CD8-positive, alpha-beta memory T cell (primary cell): ENCODE data around the gene C5AR1. TPM values are rescaled to one million over a fixed set of nuclear protein-coding genes. Genes with fewer than 3 reads are reported as not detected.
"Not testable (repeated sequence)": the region's sequence is repeated elsewhere in the genome, so short reads cannot be mapped to it uniquely, and the experiment has no call there.

ENCODE experiments used
- CTCF ChIA-PET: fragments of 350-600 bp; sonication (Branson Sonifier 250); formaldehyde crosslinking; loops from one replicate; lab custom pipeline; 2021; ENCODE audit warnings: antibody characterized with exemption; lab: Charles Lee
- POLR2A ChIA-PET: fragments of 350-600 bp; sonication (Branson Sonifier 250); formaldehyde crosslinking; loops from one replicate; lab custom pipeline; 2021; ENCODE audit warnings: antibody characterized with exemption; lab: Charles Lee
- DNase-seq, 5 donors: peaks; one replicate each; pipeline versions ENCODE4 v3.0.0 to v3.0.0-alpha.2; 2020 to 2022; ENCODE audit warnings: mixed read lengths in 1 of 5
- H3K27ac ChIP-seq: one replicate; pipeline ENCODE4 v1.7.0; 2013; ENCODE audit warnings: low read depth, mild to moderate bottlenecking, low read length, moderate library complexity
- H3K27me3 ChIP-seq: 2 replicates; pipeline ENCODE4 v1.7.0; 2013; ENCODE audit warnings: low read length, mild to moderate bottlenecking; ENCODE audit not compliant: insufficient read depth, poor library complexity, severe bottlenecking
- H3K36me3 ChIP-seq: 2 replicates; pipeline ENCODE4 v1.7.0; 2013; ENCODE audit warnings: mild to moderate bottlenecking, low read length, moderate library complexity; ENCODE audit not compliant: insufficient read depth
- H3K4me1 ChIP-seq: 2 replicates; pipeline ENCODE4 v1.7.0; 2013; ENCODE audit warnings: mild to moderate bottlenecking, low read length, moderate library complexity; ENCODE audit not compliant: insufficient read depth
- H3K4me3 ChIP-seq: 2 replicates; pipeline ENCODE4 v1.7.0; 2013; ENCODE audit warnings: mild to moderate bottlenecking, low read length
- H3K9me3 ChIP-seq: 2 replicates; pipeline ENCODE4 v1.7.0; 2013; ENCODE audit warnings: mild to moderate bottlenecking, low read length
- H3K27ac Mint-ChIP-seq, 8 donors: one replicate each; pipeline ENCODE4 v1.8.0; 2020 to 2021; ENCODE audit warnings: mixed read lengths in 8 of 8, mild to moderate bottlenecking in 6 of 8, inconsistent platforms in 3 of 8, moderate library complexity in 3 of 8
- H3K27me3 Mint-ChIP-seq, 2 donors: one replicate each; pipeline ENCODE4 v1.8.0; 2020 to 2021; ENCODE audit warnings: mixed read lengths in 2 of 2, mild to moderate bottlenecking in 1 of 2, moderate library complexity in 1 of 2
- H3K36me3 Mint-ChIP-seq, 3 donors: one replicate each; pipeline ENCODE4 v1.8.0; 2020 to 2021; ENCODE audit warnings: mixed read lengths in 3 of 3, inconsistent platforms in 1 of 3, mild to moderate bottlenecking in 1 of 3
- H3K4me1 Mint-ChIP-seq, 3 donors: one replicate each; pipeline ENCODE4 v1.8.0; 2020 to 2021; ENCODE audit warnings: mixed read lengths in 3 of 3, inconsistent platforms in 1 of 3, mild to moderate bottlenecking in 1 of 3
- H3K4me3 Mint-ChIP-seq, 7 donors: one replicate each; pipeline ENCODE4 v1.8.0; 2020 to 2021; ENCODE audit warnings: mixed read lengths in 7 of 7, mild to moderate bottlenecking in 6 of 7, moderate library complexity in 4 of 7, inconsistent platforms in 2 of 7
- H3K9me3 Mint-ChIP-seq, 5 donors: one replicate each; pipeline ENCODE4 v1.8.0; 2020 to 2022; ENCODE audit warnings: mixed read lengths in 5 of 5, mild to moderate bottlenecking in 3 of 5, moderate library complexity in 2 of 5, inconsistent platforms in 1 of 5
- polyA plus RNA-seq: library from polyadenylated mRNA; unstranded; fragments of 300-500 nt; fragmentation: Illumina TruSeq; gene quantifications from one replicate; pipeline ENCODE4 v1.2.3, GENCODE V29; 2021
- total RNA-seq, 2 experiments: library from RNA; stranded (reverse); gene quantifications; one replicate each; pipeline ENCODE4 v1.2.3, GENCODE V29; 2021

Gene C5AR1
- total and polyA plus RNA-seq, 3 experiments from 2014 or later, result 1.3 to 1.8 TPM; not detected in 1

DNA sequence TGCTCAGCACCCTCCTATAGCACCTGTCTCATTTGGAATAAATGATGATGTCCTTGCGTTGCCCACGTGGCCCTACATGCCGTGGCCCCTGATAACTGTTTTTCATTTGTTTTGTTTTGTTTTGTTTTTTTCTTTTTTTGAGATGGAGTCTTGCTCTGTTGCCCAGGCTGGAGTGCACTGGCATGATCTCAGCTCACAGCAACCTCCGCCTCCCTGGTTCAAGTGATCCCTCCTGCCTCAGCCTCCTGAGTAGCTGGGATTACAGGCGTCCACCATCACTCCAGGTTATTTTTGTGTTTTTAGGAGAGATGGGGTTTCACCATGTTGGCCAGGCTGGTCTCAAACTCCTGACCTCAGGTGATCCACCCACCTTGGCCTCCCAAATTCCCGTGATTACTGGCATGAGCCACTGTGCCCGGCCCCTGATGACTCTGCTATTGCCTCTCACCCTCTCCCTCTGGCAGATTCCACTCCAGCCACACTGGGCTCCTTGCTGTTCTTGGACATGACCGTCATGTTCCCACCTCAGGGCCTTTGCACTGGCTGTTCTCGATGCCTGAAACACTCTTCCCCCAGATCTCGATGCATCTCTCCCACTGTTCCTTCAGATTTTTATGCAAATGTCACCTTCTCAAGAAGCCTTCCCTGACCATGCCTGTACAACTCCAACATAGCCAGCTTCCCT is 29.7 kb downstream of the C5AR1 start:
- H3K27me3 Mint-ChIP-seq, result peaks cover 0 to 4% of the 10 kb centered on the region in 2 donors
- H3K9me3 Mint-ChIP-seq, result no peaks in the 10 kb centered on the region
- H3K27me3 ChIP-seq, result no peaks in the 10 kb centered on the region
- H3K36me3 ChIP-seq, result no peaks in the 10 kb centered on the region
- CTCF ChIA-PET, result interaction anchor here (1.9 kb wide), 1 partner anchor 10 kb away, joined by 7 read pairs; the partner anchor contains the start of gene DHX34
- H3K36me3 Mint-ChIP-seq, result peaks cover 0 to 4% (median 0%) of the 10 kb centered on the region in 3 donors
- peaks cover 5% of the 10 kb centered on the region for H3K4me1 ChIP-seq
- H3K4me3 Mint-ChIP-seq, result peak overlapping the region in 1 of 7 donors; percentile 40
- H3K27ac ChIP-seq, result no peak overlapping the region
- H3K4me1 Mint-ChIP-seq, result peaks cover 8 to 16% (median 12%) of the 10 kb centered on the region in 3 donors
- DNase-seq, result no peak
- no peak overlapping the region for H3K27ac Mint-ChIP-seq
- H3K4me3 ChIP-seq, result no peak overlapping the region
- POLR2A ChIA-PET, result no interaction called here
- H3K9me3 ChIP-seq, result no peaks in the 10 kb centered on the region

DNA sequence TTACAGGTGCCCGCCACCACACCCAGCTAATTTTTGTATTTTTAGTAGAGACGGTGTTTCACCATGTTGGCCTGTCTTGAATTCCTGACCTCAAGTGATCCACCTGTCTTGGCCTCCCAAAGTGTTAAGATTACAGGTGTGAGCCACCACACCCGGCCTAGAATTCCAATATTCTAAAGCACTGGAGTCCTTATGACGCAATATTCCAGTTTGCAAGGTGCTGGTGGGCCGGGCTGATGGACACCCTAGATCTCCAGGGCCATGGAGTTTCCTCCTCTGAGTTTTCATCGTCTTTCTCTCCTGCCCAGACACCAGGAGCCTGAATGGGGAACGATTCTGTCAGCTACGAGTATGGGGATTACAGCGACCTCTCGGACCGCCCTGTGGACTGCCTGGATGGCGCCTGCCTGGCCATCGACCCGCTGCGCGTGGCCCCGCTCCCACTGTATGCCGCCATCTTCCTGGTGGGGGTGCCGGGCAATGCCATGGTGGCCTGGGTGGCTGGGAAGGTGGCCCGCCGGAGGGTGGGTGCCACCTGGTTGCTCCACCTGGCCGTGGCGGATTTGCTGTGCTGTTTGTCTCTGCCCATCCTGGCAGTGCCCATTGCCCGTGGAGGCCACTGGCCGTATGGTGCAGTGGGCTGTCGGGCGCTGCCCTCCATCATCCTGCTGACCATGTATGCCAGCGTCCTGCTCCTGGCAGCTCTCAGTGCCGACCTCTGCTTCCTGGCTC is 31.0 kb downstream of the C5AR1 start:
- DNase-seq, result no peak
- H3K27ac Mint-ChIP-seq, result no peak overlapping the region
- peaks cover 8 to 13% (median 11%) of the 10 kb centered on the region in 3 donors for H3K4me1 Mint-ChIP-seq
- H3K4me3 Mint-ChIP-seq, result no peak overlapping the region
- Histone ChIP-seq H3K4me3 (no peak overlapping the region), H3K9me3 (no peaks in the 10 kb centered on the region), H3K27me3 (no peaks in the 10 kb centered on the region), H3K36me3 (no peaks in the 10 kb centered on the region), H3K27ac (no peak overlapping the region), H3K4me1 (peaks cover 5% of the 10 kb centered on the region)
- ChIA-PET CTCF (interaction anchor here (1.9 kb wide), 1 partner anchor 8 kb away, joined by 7 read pairs; the partner anchor contains the start of gene DHX34), POLR2A (no interaction called here)
- no peaks in the 10 kb centered on the region for H3K9me3 Mint-ChIP-seq
- H3K36me3 Mint-ChIP-seq, result peaks cover 0 to 4% (median 0%) of the 10 kb centered on the region in 3 donors
- H3K27me3 Mint-ChIP-seq, result peaks cover 0 to 4% of the 10 kb centered on the region in 2 donors

DNA sequence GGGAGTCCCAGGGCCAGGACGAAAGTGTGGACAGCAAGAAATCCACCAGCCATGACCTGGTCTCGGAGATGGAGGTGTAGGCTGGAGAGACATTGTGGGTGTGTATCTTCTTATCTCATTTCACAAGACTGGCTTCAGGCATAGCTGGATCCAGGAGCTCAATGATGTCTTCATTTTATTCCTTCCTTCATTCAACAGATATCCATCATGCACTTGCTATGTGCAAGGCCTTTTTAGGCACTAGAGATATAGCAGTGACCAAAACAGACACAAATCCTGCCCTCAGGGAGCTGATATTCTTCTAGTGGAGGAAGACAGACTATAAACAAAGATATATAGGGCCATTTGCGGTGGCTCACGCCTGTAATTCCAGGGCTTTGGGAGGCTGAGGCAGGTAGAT is 32.1 kb downstream of the C5AR1 start:
- ChIA-PET CTCF (no interaction called here), POLR2A (no interaction called here)
- DNase-seq, result no peak
- Mint-ChIP-seq H3K9me3 (no peaks in the 10 kb centered on the region), H3K27ac (no peak overlapping the region), H3K4me1 (peaks cover under 1 to 4% (median 2%) of the 10 kb centered on the region in 3 donors), H3K36me3 (peaks cover 0 to 4% (median 0%) of the 10 kb centered on the region in 3 donors), H3K27me3 (peaks cover 0 to 4% of the 10 kb centered on the region in 2 donors), H3K4me3 (no peak overlapping the region)
- peaks cover under 1% of the 10 kb centered on the region for H3K4me1 ChIP-seq
- H3K27ac ChIP-seq, result no peak overlapping the region
- no peaks in the 10 kb centered on the region for H3K9me3 ChIP-seq
- H3K4me3 ChIP-seq, result no peak overlapping the region
- H3K27me3 ChIP-seq, result no peaks in the 10 kb centered on the region
- H3K36me3 ChIP-seq, result no peaks in the 10 kb centered on the region

DNA sequence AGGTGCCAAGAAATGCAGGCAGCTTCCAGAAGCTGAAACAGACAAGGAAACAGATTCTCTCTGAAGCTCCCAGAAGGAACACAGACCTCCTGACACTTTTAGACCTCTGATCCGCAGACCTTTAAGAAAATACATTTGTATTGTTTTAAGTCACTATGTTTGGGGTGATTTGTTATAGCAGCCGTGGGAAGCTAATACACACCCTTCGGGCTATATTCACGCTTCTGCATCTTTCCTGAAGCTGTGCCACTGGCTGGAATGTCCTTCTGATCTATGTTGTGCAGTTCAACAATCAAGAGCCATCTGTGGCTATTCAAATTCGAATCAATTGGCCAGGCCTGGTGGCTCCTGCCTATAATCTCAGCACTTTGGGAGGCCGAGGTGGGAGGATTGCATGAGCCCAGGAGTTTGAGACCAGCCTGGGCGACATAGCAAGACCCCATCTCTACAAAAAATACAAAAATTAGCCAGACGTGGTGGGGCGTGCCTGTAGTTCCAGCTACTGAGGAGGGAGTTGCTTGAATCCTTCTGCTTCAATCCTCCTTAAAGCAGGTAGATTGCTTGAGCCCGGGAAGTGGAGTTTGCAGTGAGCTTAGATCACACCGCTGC is 33.6 kb downstream of the C5AR1 start:
- Histone ChIP-seq H3K9me3 (no peaks in the 10 kb centered on the region), H3K4me1 (peaks cover 1% of the 10 kb centered on the region), H3K27ac (no peak overlapping the region), H3K27me3 (no peaks in the 10 kb centered on the region), H3K4me3 (no peak overlapping the region), H3K36me3 (no peaks in the 10 kb centered on the region)
- H3K4me3 Mint-ChIP-seq, result no peak overlapping the region
- H3K4me1 Mint-ChIP-seq, result peaks cover 0 to 3% (median 0%) of the 10 kb centered on the region in 3 donors
- POLR2A ChIA-PET, result no interaction called here
- no peaks in the 10 kb centered on the region for H3K9me3 Mint-ChIP-seq
- peaks cover 0 to 4% (median 0%) of the 10 kb centered on the region in 3 donors for H3K36me3 Mint-ChIP-seq
- H3K27ac Mint-ChIP-seq, result peak overlapping the region in 1 of 8 donors; percentile 14
- CTCF ChIA-PET, result no interaction called here
- DNase-seq, result no peak
- H3K27me3 Mint-ChIP-seq, result peaks cover 0 to 4% of the 10 kb centered on the region in 2 donors

DNA sequence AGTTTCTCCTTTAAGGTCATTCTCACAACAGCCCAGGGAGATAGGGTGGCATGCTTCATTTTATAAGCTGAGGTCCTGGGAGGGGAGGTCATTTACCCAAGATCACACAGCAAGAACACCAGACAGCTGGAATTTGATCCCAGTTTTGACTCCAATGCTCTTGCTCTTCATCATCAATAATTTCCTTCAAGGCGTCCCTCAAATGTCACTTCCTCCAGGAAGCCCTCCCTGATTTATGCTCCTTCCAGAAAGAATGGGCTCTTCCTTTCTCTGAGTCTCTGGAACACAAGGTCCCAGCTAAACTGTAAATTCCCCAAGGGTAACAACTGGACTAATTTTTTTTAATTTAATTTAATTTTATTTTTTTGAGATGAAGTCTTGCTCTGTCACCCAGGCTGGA is 34.8 kb downstream of the C5AR1 start:
- no peaks in the 10 kb centered on the region for H3K36me3 ChIP-seq
- H3K4me1 ChIP-seq, result peaks cover 7% of the 10 kb centered on the region
- peaks cover 4% of the 10 kb centered on the region in 2 donors for H3K27me3 Mint-ChIP-seq
- peaks cover 5 to 12% (median 10%) of the 10 kb centered on the region in 3 donors for H3K4me1 Mint-ChIP-seq
- ChIA-PET POLR2A (no interaction called here), CTCF (interaction anchor here (1.5 kb wide), 1 partner anchor 43 kb away, joined by 3 read pairs; no protein-coding TSS in a partner anchor)
- H3K4me3 Mint-ChIP-seq, result no peak overlapping the region
- no peaks in the 10 kb centered on the region for H3K27me3 ChIP-seq
- H3K27ac Mint-ChIP-seq, result no peak overlapping the region
- no peaks in the 10 kb centered on the region for H3K9me3 Mint-ChIP-seq
- H3K4me3 ChIP-seq, result no peak overlapping the region
- DNase-seq, result no peak
- H3K9me3 ChIP-seq, result no peaks in the 10 kb centered on the region
- H3K27ac ChIP-seq, result no peak overlapping the region
- peaks cover 0 to 5% (median 4%) of the 10 kb centered on the region in 3 donors for H3K36me3 Mint-ChIP-seq

DNA sequence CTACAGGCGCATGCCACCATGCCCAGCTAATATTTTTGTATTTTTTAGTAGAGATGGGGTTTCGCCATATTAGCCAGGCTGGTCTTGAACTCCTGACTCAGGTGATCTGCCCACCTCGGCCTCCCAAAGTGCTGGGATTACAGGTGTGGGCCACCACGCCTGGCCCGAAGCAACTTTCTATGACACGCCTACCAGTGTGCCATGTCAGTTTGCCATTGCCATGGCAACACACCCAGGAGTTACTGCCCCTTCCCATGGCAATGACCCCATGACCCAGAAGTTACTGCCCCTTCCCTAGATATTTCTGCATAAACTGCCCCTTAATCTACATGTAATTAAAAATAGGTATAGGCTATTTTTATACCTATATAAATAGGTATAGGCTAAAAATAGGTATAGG is 36.4 kb downstream of the C5AR1 start:
- H3K4me1 Mint-ChIP-seq, result peaks cover 19 to 25% (median 22%) of the 10 kb centered on the region in 3 donors
- H3K27ac Mint-ChIP-seq, CTCF ChIA-PET, H3K4me3 Mint-ChIP-seq, H3K9me3 Mint-ChIP-seq, H3K9me3 ChIP-seq, H3K27me3 ChIP-seq, H3K27me3 Mint-ChIP-seq, DNase-seq, H3K36me3 ChIP-seq, H3K36me3 Mint-ChIP-seq, H3K4me3 ChIP-seq, H3K27ac ChIP-seq, POLR2A ChIA-PET: not testable (repeated sequence)
- H3K4me1 ChIP-seq, result peaks cover 15% of the 10 kb centered on the region

DNA sequence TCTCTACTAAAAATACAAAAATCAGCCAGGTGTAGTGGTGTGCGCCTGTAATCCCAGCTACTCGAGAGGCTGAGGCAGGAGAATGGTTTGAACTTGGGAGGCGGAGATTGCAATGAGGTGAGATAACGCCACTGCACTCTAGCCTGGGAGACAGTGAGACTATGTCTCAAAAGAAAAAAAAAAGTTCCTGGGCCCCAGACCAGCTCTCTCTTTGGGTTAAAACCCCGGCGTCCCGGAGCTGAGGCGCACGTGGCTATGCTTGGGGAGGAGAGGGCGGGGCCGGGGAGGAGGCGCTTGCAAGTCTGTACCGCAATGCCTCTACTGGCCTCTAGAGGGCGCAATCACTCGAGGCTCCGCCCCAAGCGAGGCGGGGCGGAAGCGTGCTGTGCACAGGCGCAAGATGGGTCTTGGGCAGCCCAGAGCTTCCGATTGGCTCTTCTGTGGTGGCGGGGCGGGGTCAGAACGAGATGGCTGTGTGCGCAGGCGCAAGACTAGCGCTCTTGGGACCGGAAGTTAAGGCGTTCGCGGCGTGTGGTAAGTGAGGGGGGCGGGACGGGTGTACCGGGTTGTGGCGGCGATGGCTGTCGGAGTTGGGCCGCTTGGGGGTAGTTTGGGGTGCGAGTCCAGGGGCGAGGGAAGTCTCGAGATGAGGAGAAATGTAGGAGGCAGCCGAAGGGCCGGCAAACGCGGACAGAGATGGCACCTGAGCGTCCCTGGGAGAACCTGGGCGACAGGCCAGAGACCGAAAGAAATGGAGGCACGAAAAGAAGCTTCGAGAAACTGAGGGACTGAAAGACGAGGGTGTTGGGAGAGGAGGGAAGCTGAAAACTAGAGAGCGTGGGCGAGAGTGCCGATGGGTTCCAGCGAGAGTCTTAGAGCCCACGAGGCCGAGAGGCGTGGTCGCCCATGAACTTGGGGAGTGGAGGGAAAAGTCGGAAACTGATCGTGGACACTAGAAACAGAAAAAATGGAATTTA is 39.4 kb downstream of the C5AR1 start, which contains the start of gene DHX34:
DHX34 (plus strand) TSS at position 497 of the 977 bp plus-strand sequence. CDS start 3,716 bp downstream, outside the sequence.
- H3K4me1 ChIP-seq, result peaks cover 22% of the 10 kb centered on the region
- no peaks in the 10 kb centered on the region for H3K9me3 Mint-ChIP-seq
- peak; percentile 98 to 100 (median 99) for DNase-seq
- CTCF ChIA-PET, result interaction anchor here (0.6 to 2.4 kb wide), 31 partner anchors 8 to 317 kb away, joined by 3 to 20 read pairs (median 4); partner anchors contain the start of genes CCDC9 and INAFM1
- H3K27ac Mint-ChIP-seq, result peak within 1 kb of the TSS; percentile 81 to 98 (median 94)
- POLR2A ChIA-PET, result interaction anchor here (0.6 to 1.7 kb wide), 6 partner anchors 13 to 236 kb away, joined by 4 to 16 read pairs (median 6); partner anchors contain the start of genes INAFM1 and ZC3H4
- peaks cover 0 to 5% of the 10 kb centered on the region in 2 donors for H3K27me3 Mint-ChIP-seq
- H3K4me1 Mint-ChIP-seq, result peaks cover 32 to 48% (median 33%) of the 10 kb centered on the region in 3 donors
- H3K36me3 ChIP-seq, result peaks cover 16% of the 10 kb centered on the region
- peak within 1 kb of the TSS; percentile 73 for H3K27ac ChIP-seq
- H3K27me3 ChIP-seq, result no peaks in the 10 kb centered on the region
- peak within 1 kb of the TSS; percentile 92 for H3K4me3 ChIP-seq
- H3K9me3 ChIP-seq, result no peaks in the 10 kb centered on the region
- peak within 1 kb of the TSS; percentile 91 to 98 (median 96) for H3K4me3 Mint-ChIP-seq
- H3K36me3 Mint-ChIP-seq, result peaks cover 0 to 25% (median 7%) of the 10 kb centered on the region in 3 donors
